GM19351 (cell line): Measurements from ENCODE around the gene GLIS2.

Experiments
- ATAC-seq: cut with Tn5 transposase; IDR thresholded peaks from one replicate; pipeline ENCODE4 v1.9.1; 2021; ENCODE audit warnings: mild to moderate bottlenecking, moderate library complexity; ENCODE audit not compliant: unreplicated experiment

The GLIS2 gene

DNA sequence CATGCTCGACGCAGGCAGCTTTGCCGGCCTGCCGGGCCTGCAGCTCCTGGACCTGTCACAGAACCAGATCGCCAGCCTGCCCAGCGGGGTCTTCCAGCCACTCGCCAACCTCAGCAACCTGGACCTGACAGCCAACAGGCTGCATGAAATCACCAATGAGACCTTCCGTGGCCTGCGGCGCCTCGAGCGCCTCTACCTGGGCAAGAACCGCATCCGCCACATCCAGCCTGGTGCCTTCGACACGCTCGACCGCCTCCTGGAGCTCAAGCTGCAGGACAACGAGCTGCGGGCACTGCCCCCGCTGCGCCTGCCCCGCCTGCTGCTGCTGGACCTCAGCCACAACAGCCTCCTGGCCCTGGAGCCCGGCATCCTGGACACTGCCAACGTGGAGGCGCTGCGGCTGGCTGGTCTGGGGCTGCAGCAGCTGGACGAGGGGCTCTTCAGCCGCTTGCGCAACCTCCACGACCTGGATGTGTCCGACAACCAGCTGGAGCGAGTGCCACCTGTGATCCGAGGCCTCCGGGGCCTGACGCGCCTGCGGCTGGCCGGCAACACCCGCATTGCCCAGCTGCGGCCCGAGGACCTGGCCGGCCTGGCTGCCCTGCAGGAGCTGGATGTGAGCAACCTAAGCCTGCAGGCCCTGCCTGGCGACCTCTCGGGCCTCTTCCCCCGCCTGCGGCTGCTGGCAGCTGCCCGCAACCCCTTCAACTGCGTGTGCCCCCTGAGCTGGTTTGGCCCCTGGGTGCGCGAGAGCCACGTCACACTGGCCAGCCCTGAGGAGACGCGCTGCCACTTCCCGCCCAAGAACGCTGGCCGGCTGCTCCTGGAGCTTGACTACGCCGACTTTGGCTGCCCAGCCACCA, 65.4 kb downstream of the GLIS2 start:
- ATAC-seq, result no peak

DNA sequence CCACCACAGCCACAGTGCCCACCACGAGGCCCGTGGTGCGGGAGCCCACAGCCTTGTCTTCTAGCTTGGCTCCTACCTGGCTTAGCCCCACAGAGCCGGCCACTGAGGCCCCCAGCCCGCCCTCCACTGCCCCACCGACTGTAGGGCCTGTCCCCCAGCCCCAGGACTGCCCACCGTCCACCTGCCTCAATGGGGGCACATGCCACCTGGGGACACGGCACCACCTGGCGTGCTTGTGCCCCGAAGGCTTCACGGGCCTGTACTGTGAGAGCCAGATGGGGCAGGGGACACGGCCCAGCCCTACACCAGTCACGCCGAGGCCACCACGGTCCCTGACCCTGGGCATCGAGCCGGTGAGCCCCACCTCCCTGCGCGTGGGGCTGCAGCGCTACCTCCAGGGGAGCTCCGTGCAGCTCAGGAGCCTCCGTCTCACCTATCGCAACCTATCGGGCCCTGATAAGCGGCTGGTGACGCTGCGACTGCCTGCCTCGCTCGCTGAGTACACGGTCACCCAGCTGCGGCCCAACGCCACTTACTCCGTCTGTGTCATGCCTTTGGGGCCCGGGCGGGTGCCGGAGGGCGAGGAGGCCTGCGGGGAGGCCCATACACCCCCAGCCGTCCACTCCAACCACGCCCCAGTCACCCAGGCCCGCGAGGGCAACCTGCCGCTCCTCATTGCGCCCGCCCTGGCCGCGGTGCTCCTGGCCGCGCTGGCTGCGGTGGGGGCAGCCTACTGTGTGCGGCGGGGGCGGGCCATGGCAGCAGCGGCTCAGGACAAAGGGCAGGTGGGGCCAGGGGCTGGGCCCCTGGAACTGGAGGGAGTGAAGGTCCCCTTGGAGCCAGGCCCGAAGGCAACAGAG, 66.3 kb downstream of the GLIS2 start:
- no peak for ATAC-seq

DNA sequence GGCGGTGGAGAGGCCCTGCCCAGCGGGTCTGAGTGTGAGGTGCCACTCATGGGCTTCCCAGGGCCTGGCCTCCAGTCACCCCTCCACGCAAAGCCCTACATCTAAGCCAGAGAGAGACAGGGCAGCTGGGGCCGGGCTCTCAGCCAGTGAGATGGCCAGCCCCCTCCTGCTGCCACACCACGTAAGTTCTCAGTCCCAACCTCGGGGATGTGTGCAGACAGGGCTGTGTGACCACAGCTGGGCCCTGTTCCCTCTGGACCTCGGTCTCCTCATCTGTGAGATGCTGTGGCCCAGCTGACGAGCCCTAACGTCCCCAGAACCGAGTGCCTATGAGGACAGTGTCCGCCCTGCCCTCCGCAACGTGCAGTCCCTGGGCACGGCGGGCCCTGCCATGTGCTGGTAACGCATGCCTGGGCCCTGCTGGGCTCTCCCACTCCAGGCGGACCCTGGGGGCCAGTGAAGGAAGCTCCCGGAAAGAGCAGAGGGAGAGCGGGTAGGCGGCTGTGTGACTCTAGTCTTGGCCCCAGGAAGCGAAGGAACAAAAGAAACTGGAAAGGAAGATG, 67.0 kb downstream of the GLIS2 start:
- ATAC-seq, result no peak

DNA sequence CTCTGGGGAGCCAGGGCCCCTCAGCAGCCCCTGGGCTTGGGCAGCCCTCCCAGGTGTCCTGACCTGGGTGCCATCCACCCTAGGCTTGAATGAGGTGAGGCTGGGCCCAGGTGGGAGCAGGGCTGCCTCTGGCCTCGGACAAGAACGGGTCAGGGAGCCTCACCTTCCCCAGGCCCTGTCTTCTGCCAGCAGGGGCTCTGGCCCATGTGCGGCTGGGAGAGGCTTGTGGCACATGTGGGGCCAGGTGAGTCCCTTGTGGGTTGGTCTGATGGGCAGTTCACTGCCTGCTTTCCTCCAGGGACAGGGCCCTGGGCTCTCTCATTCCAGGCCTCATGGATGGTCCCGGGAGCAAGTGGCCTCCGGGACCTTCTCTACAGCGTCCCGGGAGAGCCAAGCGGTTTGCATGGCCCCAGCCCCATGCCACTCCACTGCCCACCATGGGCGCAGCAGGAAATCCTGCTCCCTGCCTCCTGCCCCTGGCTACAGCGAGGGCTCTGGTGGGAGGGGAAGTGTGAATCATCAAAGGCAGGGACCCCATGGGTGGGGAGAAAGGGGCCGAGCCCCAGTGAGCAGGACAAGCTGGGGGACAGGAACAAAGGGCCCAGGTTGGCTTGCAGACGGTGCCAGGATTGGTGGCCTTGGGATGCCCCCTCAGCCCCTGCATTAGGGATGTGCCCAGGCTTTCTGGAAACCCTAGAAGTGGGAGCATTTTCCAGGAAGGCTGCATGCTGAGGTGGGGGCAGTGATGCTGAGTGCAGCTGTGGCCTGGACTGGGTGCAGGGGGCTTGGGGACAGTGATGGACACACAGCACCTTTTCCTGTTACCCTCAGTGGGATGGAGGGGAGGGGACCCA, 68.0 kb downstream of the GLIS2 start:
- no peak for ATAC-seq

DNA sequence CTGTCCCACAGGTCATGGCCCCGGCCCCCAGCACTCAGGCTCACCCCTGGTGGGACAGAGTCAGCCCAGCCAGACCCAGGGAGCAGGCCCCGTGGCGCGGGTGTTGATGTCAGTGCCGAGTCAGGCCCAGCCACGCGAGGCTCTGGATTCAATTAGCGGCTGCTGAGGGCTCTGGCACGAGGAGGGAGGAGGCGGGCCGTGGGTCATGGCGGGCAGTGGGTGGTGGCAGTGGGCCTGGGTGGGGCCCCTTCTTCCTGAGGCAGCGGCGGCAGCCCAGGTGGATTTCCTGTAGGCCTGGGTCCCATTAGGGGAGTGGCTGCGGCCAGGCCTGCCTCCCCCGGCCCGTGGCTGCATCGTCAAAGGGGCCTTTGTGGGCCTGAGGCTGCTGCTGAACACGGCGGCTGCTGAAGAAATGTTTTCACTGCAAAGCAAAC, 68.7 kb downstream of the GLIS2 start:
- no peak for ATAC-seq

DNA sequence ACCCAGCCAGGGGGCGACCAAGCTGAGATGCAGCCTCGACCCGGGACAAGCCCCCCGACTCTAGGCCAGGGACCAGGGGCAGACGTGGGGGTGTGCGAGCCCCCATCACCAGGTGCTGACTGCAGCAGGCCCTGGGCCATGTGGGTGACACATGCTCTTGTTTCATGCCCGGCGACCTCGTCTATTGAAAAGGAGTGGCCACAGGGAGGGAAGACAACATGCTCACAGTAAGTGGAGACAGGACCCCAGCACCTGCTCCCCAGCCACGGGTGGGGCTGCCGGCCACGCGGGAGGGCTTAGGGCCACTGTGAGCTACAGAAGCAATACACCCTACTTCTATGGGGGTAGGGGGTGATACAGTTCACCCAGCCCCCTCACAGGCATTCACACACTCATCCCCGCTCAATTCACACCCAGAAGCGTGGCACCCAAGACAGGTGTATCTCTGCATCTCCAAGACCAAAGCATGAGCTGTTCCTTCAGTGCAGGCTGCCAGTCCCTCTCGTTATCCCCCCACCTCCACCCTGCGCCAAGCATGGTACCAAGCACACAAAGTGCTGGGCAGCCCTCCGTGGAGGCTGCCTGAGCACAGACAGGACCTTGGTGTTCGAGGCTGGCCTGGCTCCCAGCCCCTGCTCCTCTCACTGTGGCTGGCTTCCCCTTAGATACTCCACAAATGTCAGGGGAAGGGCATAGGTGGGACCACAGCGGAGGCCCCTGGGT, 69.4 kb downstream of the GLIS2 start:
- no peak for ATAC-seq

DNA sequence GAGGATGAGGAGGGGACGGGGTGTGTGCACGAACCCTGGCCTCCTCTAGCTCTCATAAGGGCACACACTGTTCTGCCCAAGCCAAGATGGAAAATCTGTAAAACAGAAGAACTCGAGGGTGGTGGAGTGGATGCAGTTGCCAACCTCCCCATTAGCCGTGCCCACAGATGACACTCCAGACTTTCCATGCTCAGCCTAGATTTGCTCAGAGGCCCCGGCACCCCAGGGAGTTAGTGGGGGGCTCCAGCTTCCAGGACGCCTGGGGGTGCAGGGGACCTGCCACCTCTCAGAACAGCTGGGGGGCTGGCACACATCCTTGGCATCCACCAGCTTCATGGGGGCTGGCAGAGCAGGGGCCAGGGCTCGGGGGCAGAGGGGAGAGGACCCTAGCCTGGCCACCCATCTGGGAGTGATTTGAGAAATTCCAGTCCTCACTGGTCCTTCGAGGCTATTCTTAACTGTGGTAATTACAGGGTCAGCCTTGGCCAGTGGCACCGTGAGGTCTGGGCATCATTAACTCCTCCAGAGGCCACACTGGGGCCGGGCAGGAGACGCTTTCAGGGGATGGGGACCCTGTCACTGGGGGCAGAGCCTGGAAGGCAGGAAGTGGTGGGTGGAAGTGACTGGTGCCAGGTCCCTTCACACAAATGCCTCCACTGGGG, 70.1 kb downstream of the GLIS2 start:
- no peak for ATAC-seq

DNA sequence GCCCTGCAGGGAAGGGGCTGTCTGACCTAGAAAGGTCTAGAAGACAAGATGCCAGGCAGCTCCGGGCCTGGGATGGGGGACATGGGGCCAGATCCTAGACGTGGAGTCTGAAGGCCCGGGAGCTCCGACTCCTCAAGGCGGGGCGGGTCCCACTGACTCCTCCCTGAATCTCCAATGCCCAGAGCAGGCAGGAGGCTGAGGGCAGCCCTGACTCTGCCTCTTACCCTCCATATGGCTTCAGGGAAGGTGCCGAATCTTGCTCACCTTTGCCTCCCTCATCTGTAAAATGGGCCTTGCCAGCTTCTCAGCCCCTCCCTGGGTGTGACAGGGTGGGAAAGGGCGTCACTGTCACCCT, 70.6 kb downstream of the GLIS2 start:
- no peak for ATAC-seq

DNA sequence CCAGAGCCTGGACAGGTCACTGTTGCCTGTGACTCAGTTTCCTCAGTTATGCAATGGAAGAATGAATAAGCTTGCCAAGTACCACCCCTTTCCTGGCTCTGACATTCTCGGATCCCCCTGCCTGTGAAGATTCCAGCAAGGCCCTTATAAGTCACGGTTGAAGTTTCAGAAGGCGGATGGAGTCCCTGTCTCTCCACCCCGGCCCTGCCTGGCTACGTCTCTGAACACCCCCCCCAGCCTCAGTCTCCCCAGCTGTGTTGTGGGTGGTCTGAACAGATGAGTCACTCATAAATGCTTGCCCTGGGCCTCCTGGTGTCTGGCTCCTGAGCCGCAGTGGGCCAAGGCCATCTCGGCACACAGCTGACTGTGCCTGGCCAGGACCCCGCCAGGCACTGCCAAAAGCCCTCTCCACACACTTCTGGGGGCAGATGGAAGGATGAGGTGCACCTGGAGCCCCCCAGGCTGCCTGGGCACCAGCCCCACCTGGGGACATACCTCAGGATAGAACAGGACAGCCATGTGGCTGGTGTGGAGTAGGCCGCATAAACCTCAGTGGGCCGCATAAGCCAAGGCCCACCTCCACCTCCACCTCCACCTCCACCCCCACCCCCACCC, 71.2 kb downstream of the GLIS2 start:
- no peak for ATAC-seq

DNA sequence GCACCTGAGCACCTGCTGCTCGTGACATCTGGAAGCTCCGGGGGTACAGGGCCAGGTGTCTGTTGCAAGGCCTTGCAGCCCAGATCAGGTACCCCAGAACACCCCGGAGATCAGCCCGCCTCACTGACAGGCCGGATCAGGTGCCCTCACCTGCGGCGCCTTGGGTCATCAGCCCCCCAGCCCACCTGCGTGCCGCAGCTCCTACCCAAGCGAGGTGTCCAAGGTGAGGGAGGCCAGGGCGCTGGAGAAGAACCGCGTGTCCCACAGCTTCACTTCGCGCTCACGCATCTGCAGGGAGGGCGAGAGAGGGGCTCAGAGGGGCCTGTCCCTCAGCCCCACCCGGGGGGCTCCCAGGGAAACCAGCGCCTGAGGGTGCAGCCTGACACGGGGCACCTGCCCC, 71.9 kb downstream of the GLIS2 start:
- ATAC-seq, result no peak

DNA sequence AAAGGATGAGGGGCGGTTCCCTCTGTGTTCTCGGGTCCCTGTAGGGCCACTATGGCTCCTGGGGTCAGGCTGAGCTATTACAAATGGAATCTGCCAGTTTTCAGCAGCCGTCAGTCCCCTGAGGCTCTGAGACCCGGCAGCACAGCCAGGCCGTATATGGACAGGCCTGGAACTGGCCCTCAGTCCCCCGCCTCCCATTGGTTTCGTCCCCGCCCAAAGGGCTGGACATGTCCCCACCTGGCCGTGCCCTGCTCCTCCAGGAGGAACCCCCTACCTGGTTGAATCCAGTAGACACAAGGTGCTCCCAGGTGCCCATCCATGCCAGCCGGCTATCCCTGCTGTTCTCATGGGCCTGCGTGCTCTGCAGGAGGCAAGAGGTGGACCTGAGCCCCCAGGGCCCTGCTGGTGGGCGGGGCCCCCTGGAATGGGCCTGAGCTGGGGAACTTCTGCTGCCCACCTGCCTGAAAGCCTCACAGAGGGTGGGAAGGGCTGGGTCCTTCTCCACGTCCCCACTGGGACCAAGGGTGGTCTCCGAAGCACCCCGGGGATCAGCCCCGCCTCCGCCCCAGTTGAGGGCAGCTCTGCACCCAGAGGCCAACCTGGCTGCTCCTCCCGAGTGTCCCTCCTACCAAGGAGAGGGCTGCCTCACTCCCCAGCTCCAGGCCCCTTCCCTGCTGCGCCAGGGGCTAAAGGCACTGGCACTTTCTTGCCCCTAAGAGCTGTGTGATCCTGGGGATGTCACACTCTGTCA, 72.6 kb downstream of the GLIS2 start:
- ATAC-seq, result no peak
